AG04450 (cell line): ENCODE results near the gene LAMA5. TPM values are rescaled to one million over a fixed set of nuclear protein-coding genes. Genes with fewer than 3 reads are reported as not detected.
A peak's percentile ranks its signal among the peaks of the same experiment; 100 is the strongest.

Source experiments
- CTCF ChIA-PET: fragments of 300-600, 350-600 bp; formaldehyde crosslinking; extraction: SDS; loops from one replicate; lab custom pipeline; 2022; ENCODE audit warnings: antibody characterized with exemption, inconsistent platforms; lab: Charles Lee
- POLR2A ChIA-PET: fragments of 350-600 bp; formaldehyde crosslinking; extraction: SDS; loops from one replicate; lab custom pipeline; 2021; ENCODE audit warnings: antibody characterized with exemption, inconsistent platforms; lab: Yijun Ruan, JAX
- DNase-seq: peaks from one replicate; pipeline ENCODE4 v3.0.0-alpha.2; 2011; ENCODE audit warnings: low read depth, low spot score
- H3K27ac ChIP-seq: one replicate; pipeline ENCODE4 v1.5.1; 2012; ENCODE audit warnings: low read depth, low read length, control low read depth
- H3K27me3 ChIP-seq: one replicate; pipeline ENCODE4 v1.6.0; 2012; ENCODE audit warnings: low read length; ENCODE audit not compliant: control insufficient read depth, insufficient read depth
- H3K4me3 ChIP-seq: 2 replicates; pipeline ENCODE4 v1.5.1; 2011; ENCODE audit warnings: mild to moderate bottlenecking, low read depth, low read length, control low read depth
- H3K9me3 ChIP-seq: 2 replicates; pipeline ENCODE4 v1.5.1; 2012; ENCODE audit warnings: low read length; ENCODE audit not compliant: control insufficient read depth, insufficient read depth
- CTCF ChIP-seq: IDR thresholded peaks from 2 replicates; pipeline ENCODE4 v1.5.1; 2011; ENCODE audit warnings: low read depth, low read length, control low read depth, inconsistent platforms
- polyA plus RNA-seq: library from polyadenylated mRNA; depleted of rRNA; stranded (reverse); fragments of >200 nt; gene quantifications from 2 replicates; pipeline ENCODE4 v1.2.3, GENCODE V29; 2011

The LAMA5 gene
- polyA plus RNA-seq, 1 experiment = 1.9 TPM

- no peak for TF ChIP-seq CTCF
- Histone ChIP-seq H3K9me3 (peaks cover 16% of the 10 kb centered on the region), H3K27ac (no peak overlapping the region), H3K27me3 (no peaks in the 10 kb centered on the region), H3K4me3 (no peak overlapping the region)
- DNase-seq = no peak
- POLR2A ChIA-PET = no interaction called here
- CTCF ChIA-PET = interaction anchor here (0.7 to 1.2 kb wide), 2 partner anchors 10 to 70 kb away, joined by 3 to 8 read pairs; no protein-coding TSS in a partner anchor
Observed at GRCh38 chr20:62372042-62372993, 5.2 kb upstream of the LAMA5 start.

DNA sequence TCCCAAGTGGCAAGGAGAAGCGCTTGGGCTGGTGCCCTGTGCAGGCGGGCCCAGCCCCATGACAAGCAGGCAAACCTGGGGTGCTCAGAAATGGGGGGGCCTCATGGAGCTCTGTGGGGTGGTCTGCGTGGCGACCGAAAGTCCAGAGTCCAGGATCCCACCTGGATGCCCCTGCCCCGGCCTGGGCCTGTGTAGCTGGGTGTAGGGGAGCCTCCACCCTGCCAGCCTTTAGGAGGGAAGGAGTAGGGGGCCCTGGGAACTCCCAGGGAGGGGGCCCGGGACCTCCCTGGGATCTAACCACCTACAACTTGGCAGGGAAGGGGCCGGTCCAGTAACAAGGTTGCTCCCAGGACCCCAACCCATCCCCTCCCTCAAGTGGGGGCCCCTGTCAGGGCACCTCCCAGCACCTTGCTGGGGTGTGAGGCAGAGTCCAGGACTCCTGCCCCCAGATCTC, 4.5 kb upstream of the LAMA5 start:
- POLR2A ChIA-PET = no interaction called here
- Histone ChIP-seq H3K27ac (no peak overlapping the region), H3K4me3 (no peak overlapping the region), H3K27me3 (no peaks in the 10 kb centered on the region), H3K9me3 (peaks cover 16% of the 10 kb centered on the region)
- no peak for TF ChIP-seq CTCF
- no peak for DNase-seq
- CTCF ChIA-PET = interaction anchor here (0.7 kb wide), 1 partner anchor 69 kb away, joined by 8 read pairs; no protein-coding TSS in a partner anchor

- DNase-seq = no peak
- no peak for TF ChIP-seq CTCF
- Histone ChIP-seq H3K27ac (peak overlapping the region; percentile 31), H3K9me3 (peaks cover 16% of the 10 kb centered on the region), H3K4me3 (no peak overlapping the region), H3K27me3 (no peaks in the 10 kb centered on the region)
- CTCF ChIA-PET = no interaction called here
- POLR2A ChIA-PET = no interaction called here
Observed at GRCh38 chr20:62370807-62371587, 3.9 kb upstream of the LAMA5 start.

DNA sequence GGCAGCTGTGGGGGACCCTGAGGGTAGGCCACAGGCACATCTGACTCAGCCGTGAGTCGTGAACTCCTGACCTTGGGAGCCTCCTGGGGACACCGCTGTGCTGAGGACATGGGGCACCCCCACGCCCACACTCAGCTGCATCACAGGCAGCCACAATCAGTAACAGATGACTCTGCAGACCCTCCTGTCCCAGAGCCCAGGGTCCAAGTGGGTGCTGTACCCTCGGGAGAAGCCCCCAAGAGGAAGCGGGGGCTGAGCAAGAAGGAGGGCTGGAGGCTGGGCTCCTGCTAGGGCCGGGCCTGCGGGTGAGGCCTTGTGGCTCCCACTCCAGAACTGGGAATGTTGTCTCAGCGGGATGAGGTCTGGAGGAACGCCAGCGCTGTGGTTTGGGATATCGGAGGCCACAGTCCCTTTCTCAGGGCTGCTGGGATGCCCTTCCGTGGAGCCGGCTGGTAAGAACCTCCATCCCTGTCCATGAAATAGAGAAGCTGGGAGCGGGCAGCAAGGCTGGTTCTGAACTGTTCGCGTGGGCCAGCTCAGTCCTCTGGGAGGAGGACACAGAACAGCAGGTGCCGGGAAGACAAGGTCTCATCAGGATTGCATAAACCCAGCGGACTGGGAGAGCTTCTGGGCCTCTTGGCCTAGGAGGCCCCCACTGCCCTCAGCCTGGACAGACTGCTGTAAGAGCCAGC, 3.1 kb upstream of the LAMA5 start:
- Histone ChIP-seq H3K27ac (no peak overlapping the region), H3K4me3 (no peak overlapping the region), H3K9me3 (peaks cover 16% of the 10 kb centered on the region), H3K27me3 (no peaks in the 10 kb centered on the region)
- POLR2A ChIA-PET = no interaction called here
- CTCF ChIA-PET = no interaction called here
- no peak for TF ChIP-seq CTCF
- no peak for DNase-seq
